Uterus (tissue), 4 donors: Measurements from ENCODE around the gene ATP5F1D. TPM values are rescaled to one million over a fixed set of nuclear protein-coding genes. Genes with fewer than 3 reads are reported as not detected.

ENCODE experiments used
- DNase-seq, 2 donors: peaks; one replicate each; pipeline ENCODE4 v3.0.0-alpha.2; 2019 to 2020
- H3K27ac ChIP-seq, 2 donors: fragments of 200-600 bp; sonication (generic); 1 replicate in 1 of 2; 2 replicates in 1 of 2; pipeline ENCODE4 v1.5.1; 2016 to 2018
- H3K27me3 ChIP-seq, 2 donors: fragments of 200-600 bp; sonication (generic); one replicate each; pipeline ENCODE4 v1.5.1; 2018 to 2019; ENCODE audit warnings: control low read depth in 1 of 2
- H3K36me3 ChIP-seq, 2 donors: fragments of 200-600 bp; sonication (generic); one replicate each; pipeline ENCODE4 v1.5.1; 2019; ENCODE audit warnings: control low read depth in 1 of 2
- H3K4me1 ChIP-seq, 2 donors: fragments of 200-600 bp; sonication (generic); one replicate each; pipeline ENCODE4 v1.5.1; 2018 to 2019; ENCODE audit warnings: control low read depth in 1 of 2
- H3K4me3 ChIP-seq, 2 donors: fragments of 200-600 bp; sonication (generic); 1 replicate in 1 of 2; 2 replicates in 1 of 2; pipeline ENCODE4 v1.5.1; 2018 to 2019; ENCODE audit warnings: mild to moderate bottlenecking in 1 of 2
- H3K9me3 ChIP-seq, 2 donors: fragments of 200-600 bp; sonication (generic); one replicate each; pipeline ENCODE4 v1.5.1; 2019; ENCODE audit warnings: control low read depth in 1 of 2
- CTCF ChIP-seq, 4 experiments: fragments of 200-600 bp in 2 of 4; fragments of 450-650 bp in 2 of 4; sonication (generic) in 2 of 4; IDR thresholded peaks; one replicate each; pipeline ENCODE4 v1.5.1; 2016 to 2019; ENCODE audit warnings: antibody characterized with exemption in 4 of 4, mild to moderate bottlenecking in 2 of 4, moderate library complexity in 1 of 4
- POLR2A ChIP-seq, 2 donors: fragments of 450-650 bp; IDR thresholded peaks; one replicate each; pipeline ENCODE4 v1.6.1; 2016; ENCODE audit warnings: antibody characterized with exemption in 2 of 2, mild to moderate bottlenecking in 1 of 2, moderate library complexity in 1 of 2
- intact Hi-C: fragments of 100-400 bp; cut with DNase I; formaldehyde crosslinking; loops from one replicate; pipeline ENCODE4 v1.15.1; 2023; ENCODE audit warnings: low total_unique reads
- total RNA-seq, 4 donors: library from RNA; depleted of rRNA in 3 of 4; stranded (reverse); fragments of >200 nt in 3 of 4; gene quantifications; one replicate each; pipeline versions ENCODE4 v1.1.0 to v1.2.4, GENCODE V29; 2014 to 2023
- donor health status: DM: yes; HTN: yes; CAD: no.

Gene ATP5F1D
- total RNA-seq, 4 donors from 2014 or later, result 4.7 to 164 (median 68.9) TPM

DNA sequence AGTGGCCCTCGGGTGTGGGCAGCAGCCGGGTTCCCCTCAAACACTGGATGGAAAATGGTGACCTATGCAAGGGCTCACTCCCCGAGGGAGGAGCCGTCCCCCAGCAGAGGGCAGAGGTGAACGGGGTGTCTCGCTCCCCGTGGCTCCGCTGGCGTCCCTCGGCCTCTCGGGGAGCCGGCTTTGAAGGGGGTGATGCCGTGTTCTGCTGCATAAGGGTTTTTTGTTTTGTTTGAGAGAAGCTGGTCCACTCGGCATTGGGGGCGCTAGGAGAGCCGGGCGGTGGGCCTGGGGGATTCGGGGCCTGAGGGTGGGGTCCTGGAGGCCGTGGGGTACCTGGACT is 48.1 kb downstream of the ATP5F1D start:
- Histone ChIP-seq H3K36me3 (no peaks in the 10 kb centered on the region), H3K4me3 (no peak overlapping the region), H3K27ac (no peak overlapping the region), H3K27me3 (peaks cover 23 to 27% of the 10 kb centered on the region in 2 donors), H3K9me3 (no peaks in the 10 kb centered on the region), H3K4me1 (peaks cover 0 to 5% of the 10 kb centered on the region in 2 donors)
- no peak for TF ChIP-seq POLR2A (IDR thresholded peaks at IDR 0.05)
- no peak for TF ChIP-seq CTCF (IDR thresholded peaks at IDR 0.05)
- no peak for DNase-seq
- intact Hi-C loops, result no loop called here

DNA sequence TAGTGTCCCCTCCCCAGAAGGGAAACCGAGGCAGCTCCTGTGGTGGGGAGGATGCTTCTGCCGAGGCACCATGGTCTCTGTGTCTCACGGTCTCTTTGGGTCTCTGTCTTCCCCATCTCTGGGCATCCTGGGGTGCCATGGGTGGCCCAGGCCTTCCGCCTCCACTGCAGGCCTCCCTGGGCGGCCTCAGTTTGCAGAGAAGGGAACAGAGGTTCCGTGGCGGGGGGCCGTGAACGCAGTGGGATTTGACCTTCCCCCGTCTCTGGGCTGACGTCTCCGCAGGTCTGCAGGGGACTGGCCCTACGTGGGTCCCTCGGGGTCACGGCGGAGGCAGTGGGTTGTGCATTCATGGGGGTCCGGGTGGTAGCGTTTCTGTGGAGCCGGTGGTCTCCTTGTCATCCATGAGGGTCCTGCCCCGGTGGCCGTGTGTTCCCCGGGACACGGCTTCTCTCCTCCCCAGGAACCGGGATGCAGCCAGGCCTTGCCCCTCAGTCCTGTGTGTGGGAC is 48.7 kb downstream of the ATP5F1D start:
- no peak overlapping the region for H3K27ac ChIP-seq
- peaks cover 23 to 28% of the 10 kb centered on the region in 2 donors for H3K27me3 ChIP-seq
- TF ChIP-seq CTCF (IDR thresholded peaks at IDR 0.05) (no peak), POLR2A (IDR thresholded peaks at IDR 0.05) (no peak)
- DNase-seq, result no peak
- no peaks in the 10 kb centered on the region for H3K36me3 ChIP-seq
- intact Hi-C loops, result no loop called here
- peaks cover 0 to 7% of the 10 kb centered on the region in 2 donors for H3K4me1 ChIP-seq
- H3K4me3 ChIP-seq, result no peak overlapping the region
- no peaks in the 10 kb centered on the region for H3K9me3 ChIP-seq

DNA sequence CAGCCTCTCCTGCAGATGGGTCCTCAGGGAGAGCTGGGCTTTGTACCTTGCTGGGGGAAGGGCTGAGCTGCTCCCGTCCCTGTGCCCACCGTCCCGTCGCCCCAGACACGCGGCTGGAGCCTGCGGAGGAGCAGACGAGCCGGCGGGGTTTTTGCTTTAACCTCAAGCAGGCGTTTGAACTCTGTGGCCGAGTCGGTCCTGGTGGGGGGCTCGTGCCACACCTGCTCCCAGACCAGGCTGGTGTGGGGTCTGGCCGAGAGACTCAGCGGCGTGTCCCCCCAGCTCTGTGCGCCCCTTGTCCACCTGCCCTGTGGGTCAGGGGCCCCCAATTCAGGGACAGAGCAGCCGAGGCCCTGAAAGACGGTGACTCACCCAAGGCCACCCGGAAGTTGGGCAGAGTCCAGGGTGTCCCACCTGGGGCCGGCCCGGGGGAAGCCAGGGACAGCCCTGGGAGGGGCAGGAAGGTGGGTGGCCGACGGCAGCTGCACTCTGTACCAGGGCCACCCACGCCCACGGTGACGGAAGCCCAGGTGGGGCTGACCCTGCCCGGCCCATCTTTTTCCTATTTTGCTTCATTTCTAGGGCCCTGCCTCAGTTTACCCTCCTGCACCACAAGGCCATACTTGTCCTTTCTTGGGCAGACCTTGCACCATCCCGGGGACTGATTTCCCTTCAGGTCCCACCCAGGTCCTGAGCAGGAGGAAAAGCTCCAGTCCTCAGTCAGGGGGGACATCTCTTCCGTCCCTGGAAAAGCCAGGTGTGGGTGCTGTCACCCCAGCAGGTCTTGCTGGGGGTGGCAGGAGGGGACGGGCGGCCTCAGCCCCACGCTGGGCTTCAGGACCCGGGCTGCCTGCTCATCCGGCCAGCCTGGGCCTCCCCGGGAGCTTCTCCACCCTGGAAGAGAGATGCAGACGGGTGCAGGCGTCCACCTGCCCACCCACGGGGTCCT is 49.4 kb downstream of the ATP5F1D start:
- H3K9me3 ChIP-seq, result no peaks in the 10 kb centered on the region
- peaks cover 20 to 32% of the 10 kb centered on the region in 2 donors for H3K27me3 ChIP-seq
- intact Hi-C loops, result no loop called here
- no peak overlapping the region for H3K4me3 ChIP-seq
- no peak for DNase-seq
- no peak overlapping the region for H3K27ac ChIP-seq
- TF ChIP-seq CTCF (IDR thresholded peaks at IDR 0.05) (no peak), POLR2A (IDR thresholded peaks at IDR 0.05) (no peak)
- peaks cover 0 to 12% of the 10 kb centered on the region in 2 donors for H3K4me1 ChIP-seq
- H3K36me3 ChIP-seq, result no peaks in the 10 kb centered on the region

- Histone ChIP-seq H3K9me3 (no peaks in the 10 kb centered on the region), H3K36me3 (no peaks in the 10 kb centered on the region), H3K27ac (no peak overlapping the region), H3K4me3 (no peak overlapping the region), H3K27me3 (peaks cover 16 to 26% of the 10 kb centered on the region in 2 donors), H3K4me1 (peaks cover 0 to 8% of the 10 kb centered on the region in 2 donors)
- TF ChIP-seq CTCF (IDR thresholded peaks at IDR 0.05), result no peak
- TF ChIP-seq POLR2A (IDR thresholded peaks at IDR 0.05), result no peak
- intact Hi-C loops, result no loop called here
- no peak for DNase-seq
Measured at GRCh38 chr19:1291761-1292418, 50.3 kb downstream of the ATP5F1D start.
